HL-60 (cell line): ENCODE data around the gene HBG1.

Experiments used
- GABPA ChIP-seq: IDR thresholded peaks from 2 replicates; pipeline ENCODE4 v1.6.1; 2012; ENCODE audit warnings: low read depth
- POLR2AphosphoS5 ChIP-seq: IDR thresholded peaks from 2 replicates; pipeline ENCODE4 v1.6.1; 2012; ENCODE audit warnings: low read depth
- TF ChIP-seq, protein P1 (sequence below): IDR thresholded peaks from one replicate; pipeline ENCODE4 v1.5.1; 2011; ENCODE audit warnings: low read length, control low read depth, inconsistent platforms; ENCODE audit not compliant: insufficient read depth

DNA sequence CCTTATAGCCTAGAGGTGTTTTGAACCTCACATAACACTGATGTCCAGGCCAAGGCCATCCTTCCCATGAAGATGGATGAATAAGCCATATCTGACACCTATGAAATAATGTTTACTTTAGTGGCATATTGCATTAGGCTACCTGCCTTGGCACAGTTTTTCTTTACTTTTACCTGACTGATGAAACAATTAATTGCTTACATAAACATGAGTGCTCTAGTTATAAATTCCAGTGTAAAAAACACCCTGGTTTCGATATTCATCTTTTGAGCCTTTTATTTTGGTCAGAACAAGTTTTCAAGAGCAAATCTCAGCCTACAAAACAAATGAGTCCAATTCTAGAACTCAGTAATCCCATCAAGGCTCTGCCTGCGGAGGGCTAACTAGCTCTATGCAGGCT lies 27.0 kb upstream of the HBG1 start:
- TF ChIP-seq POLR2AphosphoS5 (no peak), GABPA (no peak)
- TF ChIP-seq, protein P1, sequence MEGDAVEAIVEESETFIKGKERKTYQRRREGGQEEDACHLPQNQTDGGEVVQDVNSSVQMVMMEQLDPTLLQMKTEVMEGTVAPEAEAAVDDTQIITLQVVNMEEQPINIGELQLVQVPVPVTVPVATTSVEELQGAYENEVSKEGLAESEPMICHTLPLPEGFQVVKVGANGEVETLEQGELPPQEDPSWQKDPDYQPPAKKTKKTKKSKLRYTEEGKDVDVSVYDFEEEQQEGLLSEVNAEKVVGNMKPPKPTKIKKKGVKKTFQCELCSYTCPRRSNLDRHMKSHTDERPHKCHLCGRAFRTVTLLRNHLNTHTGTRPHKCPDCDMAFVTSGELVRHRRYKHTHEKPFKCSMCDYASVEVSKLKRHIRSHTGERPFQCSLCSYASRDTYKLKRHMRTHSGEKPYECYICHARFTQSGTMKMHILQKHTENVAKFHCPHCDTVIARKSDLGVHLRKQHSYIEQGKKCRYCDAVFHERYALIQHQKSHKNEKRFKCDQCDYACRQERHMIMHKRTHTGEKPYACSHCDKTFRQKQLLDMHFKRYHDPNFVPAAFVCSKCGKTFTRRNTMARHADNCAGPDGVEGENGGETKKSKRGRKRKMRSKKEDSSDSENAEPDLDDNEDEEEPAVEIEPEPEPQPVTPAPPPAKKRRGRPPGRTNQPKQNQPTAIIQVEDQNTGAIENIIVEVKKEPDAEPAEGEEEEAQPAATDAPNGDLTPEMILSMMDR, result no peak
